ENCODE results near the gene UBALD2. TPM values are rescaled to one million over a fixed set of nuclear protein-coding genes. Genes with fewer than 3 reads are reported as not detected.
"Not testable (repeated sequence)": the region's sequence is repeated elsewhere in the genome, so short reads cannot be mapped to it uniquely, and the experiment has no call there.

The UBALD2 gene
- total RNA-seq, 4 donors from 2014 or later = 6.1 to 8.8 (median 8.4) TPM

DNA sequence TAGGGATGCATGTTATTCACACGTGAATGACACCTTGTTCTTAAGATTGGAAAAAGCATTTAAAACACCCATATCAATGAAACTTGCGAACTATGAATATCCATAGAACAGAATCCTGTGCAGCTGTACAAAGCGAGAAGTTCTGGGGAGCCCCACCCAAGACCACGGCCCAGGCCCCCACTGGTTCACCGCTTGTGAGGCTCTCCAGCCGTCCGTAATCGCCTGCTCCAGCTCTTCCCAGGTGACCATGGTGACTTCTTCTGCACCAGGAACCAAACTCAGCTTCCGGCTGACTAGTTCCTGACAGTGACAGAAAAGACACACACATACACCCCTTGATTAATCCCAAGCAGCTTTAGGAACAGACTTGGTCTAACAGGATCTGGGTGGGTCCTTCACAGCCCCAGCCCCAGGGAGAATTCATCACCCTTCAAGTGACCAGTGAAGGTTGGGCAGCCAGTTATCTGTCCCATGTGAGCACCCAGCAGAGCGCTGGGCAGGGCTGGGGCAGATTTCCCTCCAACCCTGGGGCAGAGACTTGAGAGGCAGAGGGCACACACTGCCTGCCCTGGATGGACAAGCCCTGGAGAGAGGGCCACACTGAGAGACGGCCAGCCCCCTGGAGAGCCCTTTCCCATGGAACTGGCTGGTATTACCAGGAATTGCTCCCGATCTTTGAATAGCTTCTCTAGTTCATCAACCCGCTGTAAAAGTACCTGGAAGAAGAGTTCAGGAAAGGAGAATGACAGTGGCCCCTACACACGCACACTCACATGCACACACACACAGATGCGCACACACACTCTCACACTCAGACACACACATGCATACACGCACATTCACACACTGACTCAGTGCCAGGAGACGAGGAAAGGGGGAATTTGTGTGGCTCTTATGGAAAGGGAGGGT lies 39.3 kb downstream of the UBALD2 start:
- Histone ChIP-seq H3K4me1 (no peaks in the 10 kb centered on the region), H3K27me3 (no peaks in the 10 kb centered on the region), H3K36me3 (peaks cover 0 to 30% of the 10 kb centered on the region in 2 donors), H3K9me3 (no peaks in the 10 kb centered on the region), H3K4me3 (no peak overlapping the region), H3K27ac (no peak overlapping the region)
- no peak for TF ChIP-seq EP300 (IDR thresholded peaks at IDR 0.05)
- ATAC-seq = no peak
- 75 to 88% methylated on average over 6 to 15 of the region's 17 CpGs for whole genome bisulfite sequencing, 2 donors (ENCODE audit: low coverage in 1 of 2)

DNA sequence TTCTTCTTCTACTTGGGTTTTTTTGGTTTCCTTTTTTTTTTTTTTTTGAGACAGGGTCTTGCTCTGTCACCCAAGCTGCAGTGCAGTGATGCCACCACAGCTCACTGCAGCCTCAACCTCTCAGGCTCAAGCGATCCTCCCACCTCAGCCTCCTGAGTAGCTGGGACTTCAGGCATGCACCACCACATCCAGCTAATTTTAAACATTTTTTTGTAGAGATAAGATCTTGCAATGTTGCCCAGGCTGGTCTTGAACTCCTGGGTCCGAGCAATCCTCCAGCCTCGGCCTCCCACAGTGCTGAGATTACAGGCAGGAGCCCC lies 39.9 kb downstream of the UBALD2 start:
- H3K4me1 ChIP-seq, H3K9me3 ChIP-seq, H3K4me3 ChIP-seq, H3K27me3 ChIP-seq, ATAC-seq, H3K27ac ChIP-seq: not testable (repeated sequence)
- H3K36me3 ChIP-seq = peaks cover 0 to 37% of the 10 kb centered on the region in 2 donors
- WGBS, 2 donors (ENCODE audit: low coverage in 1 of 2) = 100% methylated on average over 1 of the region's 3 CpGs; no CpG with 5 or more reads in 1 of the 2 donors

DNA sequence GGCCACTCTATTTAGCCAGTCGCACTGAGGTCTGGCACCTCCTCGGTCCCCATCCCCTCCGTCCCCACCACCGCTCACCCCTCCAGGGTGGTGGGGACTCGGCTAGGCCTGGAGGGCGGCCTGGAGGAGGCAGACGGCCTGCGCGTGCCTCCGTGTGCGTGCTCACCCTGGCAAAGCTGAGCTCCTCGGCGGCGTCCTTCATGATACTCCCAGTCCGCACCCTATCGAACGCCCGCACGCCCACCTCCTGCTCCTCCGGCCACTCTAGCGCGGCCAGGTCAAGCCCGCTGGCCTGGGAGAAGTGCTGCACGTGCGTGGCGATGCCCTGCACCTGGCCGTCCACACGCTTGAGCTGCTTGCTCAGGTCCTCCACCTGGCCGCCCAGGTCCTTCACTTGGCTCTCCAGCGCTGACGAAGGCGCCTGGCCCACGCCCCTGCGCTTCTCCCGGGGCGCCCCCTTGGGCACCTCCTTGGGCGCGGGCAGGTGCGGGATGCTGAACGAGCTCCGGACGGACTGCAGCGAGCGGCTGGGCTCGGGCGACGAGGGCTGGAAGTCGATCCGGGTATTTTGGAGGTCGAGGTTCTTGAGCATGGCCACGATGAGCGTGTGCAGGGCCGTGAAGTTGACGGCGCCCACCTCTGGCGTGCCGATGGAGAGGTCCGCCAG lies 42.3 kb downstream of the UBALD2 start:
- Histone ChIP-seq H3K9me3 (no peaks in the 10 kb centered on the region), H3K4me1 (no peaks in the 10 kb centered on the region), H3K4me3 (no peak overlapping the region), H3K27ac (no peak overlapping the region), H3K27me3 (no peaks in the 10 kb centered on the region), H3K36me3 (peaks cover 0 to 54% of the 10 kb centered on the region in 2 donors)
- no peak for TF ChIP-seq POLR2AphosphoS5 (IDR thresholded peaks at IDR 0.05)
- TF ChIP-seq CTCF (IDR thresholded peaks at IDR 0.05) = no peak
- no peak for TF ChIP-seq EP300 (IDR thresholded peaks at IDR 0.05)
- TF ChIP-seq POLR2A (IDR thresholded peaks at IDR 0.05) = no peak
- WGBS, 2 donors (ENCODE audit: low coverage in 1 of 2) = 84% methylated on average over 5 of the region's 58 CpGs; no CpG with 5 or more reads in 1 of the 2 donors
- no peak for ATAC-seq

DNA sequence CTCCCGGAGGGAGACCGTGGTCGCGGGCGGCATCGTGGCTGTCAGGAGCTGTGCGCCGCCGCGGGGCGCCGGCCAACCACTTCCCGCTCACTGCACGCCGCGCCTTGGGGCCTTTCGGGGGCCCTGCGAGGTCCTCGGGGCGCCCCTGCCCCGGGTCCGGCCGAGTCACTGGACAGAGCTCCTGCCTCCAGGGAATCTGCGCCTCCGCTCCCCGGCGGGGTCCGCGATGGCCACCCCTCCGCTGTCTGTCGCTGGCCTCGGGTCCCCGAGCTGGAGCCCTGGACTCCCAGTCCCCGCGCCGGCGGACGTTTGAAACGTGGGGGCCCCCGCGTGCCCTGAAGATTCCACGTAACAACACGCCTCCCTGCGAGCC lies 42.8 kb downstream of the UBALD2 start, which contains the start of gene QRICH2:
Gene QRICH2 (minus strand): TSS at position 311 of the 373 bp plus-strand sequence. CDS start 278 bp downstream, at position 33.
- no CpG with 5 or more reads among the region's 44 CpGs for WGBS, 2 donors (ENCODE audit: low coverage in 1 of 2)
- TF ChIP-seq CTCF (IDR thresholded peaks at IDR 0.05) = no peak
- no peak for TF ChIP-seq POLR2AphosphoS5 (IDR thresholded peaks at IDR 0.05)
- no peak for TF ChIP-seq EP300 (IDR thresholded peaks at IDR 0.05)
- no peak for TF ChIP-seq POLR2A (IDR thresholded peaks at IDR 0.05)
- H3K4me3 ChIP-seq = no peak within 1 kb of the TSS
- H3K4me1 ChIP-seq = no peaks in the 10 kb centered on the region
- no peaks in the 10 kb centered on the region for H3K9me3 ChIP-seq
- H3K36me3 ChIP-seq = peaks cover 0 to 59% of the 10 kb centered on the region in 2 donors
- ATAC-seq = no peak
- H3K27ac ChIP-seq = no peak within 1 kb of the TSS
- no peaks in the 10 kb centered on the region for H3K27me3 ChIP-seq

- peaks cover 0 to 74% of the 10 kb centered on the region in 2 donors for H3K36me3 ChIP-seq
- no peak overlapping the region for H3K4me3 ChIP-seq
- no peak for TF ChIP-seq POLR2A (IDR thresholded peaks at IDR 0.05)
- TF ChIP-seq POLR2AphosphoS5 (IDR thresholded peaks at IDR 0.05) = no peak
- no peak for TF ChIP-seq EP300 (IDR thresholded peaks at IDR 0.05)
- no peak for TF ChIP-seq CTCF (IDR thresholded peaks at IDR 0.05)
- no peaks in the 10 kb centered on the region for H3K9me3 ChIP-seq
- no peak for ATAC-seq
- no peak overlapping the region for H3K27ac ChIP-seq
- WGBS, 2 donors (ENCODE audit: low coverage in 1 of 2) = 72 to 95% methylated on average over 4 of the region's 4 CpGs
- no peaks in the 10 kb centered on the region for H3K4me1 ChIP-seq
- H3K27me3 ChIP-seq = no peaks in the 10 kb centered on the region
Observed at GRCh38 chr17:76309461-76309860, 44.3 kb downstream of the UBALD2 start.
